Activated CD8-positive, alpha-beta memory T cell treated with anti-CD3 and anti-CD28 coated beads, Interleukin-2, amount 50 U/mL, for 1 hour (primary cell): ENCODE results near the gene ZC3H6.
A peak's percentile ranks its signal among the peaks of the same experiment; 100 is the strongest.
"Not testable (repeated sequence)": the region's sequence is repeated elsewhere in the genome, so short reads cannot be mapped to it uniquely, and the experiment has no call there.

Source experiments
- DNase-seq: peaks from one replicate; pipeline ENCODE4 v3.0.0-alpha.2; 2020; ENCODE audit errors: extremely low read depth

Gene ZC3H6

GRCh38 chr2:112275887-112276773, 733 bp downstream of the ZC3H6 start:
- DNase-seq = peak; percentile 78

GRCh38 chr2:112276954-112277353, 1.6 kb downstream of the ZC3H6 start:
- DNase-seq = no peak

- DNase-seq = no peak
Measured at GRCh38 chr2:112277596-112278220, 2.3 kb downstream of the ZC3H6 start.

GRCh38 chr2:112282066-112282465, 6.7 kb downstream of the ZC3H6 start:
- DNase-seq = not testable (repeated sequence)

- DNase-seq = not testable (repeated sequence)
Measured at GRCh38 chr2:112283535-112283934, 8.1 kb downstream of the ZC3H6 start.

GRCh38 chr2:112290088-112290487, 14.7 kb downstream of the ZC3H6 start:
- no peak for DNase-seq

GRCh38 chr2:112290648-112291047, 15.3 kb downstream of the ZC3H6 start:
- DNase-seq = no peak

- no peak for DNase-seq
Measured at GRCh38 chr2:112293636-112294401, 18.4 kb downstream of the ZC3H6 start.

GRCh38 chr2:112295407-112296078, 20.1 kb downstream of the ZC3H6 start:
- DNase-seq = no peak

GRCh38 chr2:112296407-112296806, 21.0 kb downstream of the ZC3H6 start:
- DNase-seq = no peak

- DNase-seq = no peak
Measured at GRCh38 chr2:112301171-112301584, 25.8 kb downstream of the ZC3H6 start.

GRCh38 chr2:112301973-112302372, 26.6 kb downstream of the ZC3H6 start:
- no peak for DNase-seq

- DNase-seq = no peak
Measured at GRCh38 chr2:112304298-112304941, 29.0 kb downstream of the ZC3H6 start.

- DNase-seq = no peak
Measured at GRCh38 chr2:112305132-112305531, 29.7 kb downstream of the ZC3H6 start.

- no peak for DNase-seq
Measured at GRCh38 chr2:112310906-112311305, 35.5 kb downstream of the ZC3H6 start.

GRCh38 chr2:112311932-112312331, 36.5 kb downstream of the ZC3H6 start:
- no peak for DNase-seq

- DNase-seq = no peak
Measured at GRCh38 chr2:112312821-112313220, 37.4 kb downstream of the ZC3H6 start.

GRCh38 chr2:112314856-112315255, 39.5 kb downstream of the ZC3H6 start:
- DNase-seq = no peak

- DNase-seq = no peak
Measured at GRCh38 chr2:112317303-112318158, 42.1 kb downstream of the ZC3H6 start.

GRCh38 chr2:112318515-112318914, 43.1 kb downstream of the ZC3H6 start:
- no peak for DNase-seq
